Neural progenitor cell (in vitro differentiated cells): ENCODE data around the gene WNT9A. TPM values are rescaled to one million over a fixed set of nuclear protein-coding genes. Genes with fewer than 3 reads are reported as not detected.

ENCODE experiments used
- DNase-seq: peaks from one replicate; pipeline ENCODE4 v3.0.0-alpha.2; 2016; ENCODE audit warnings: low spot score
- H2AFZ ChIP-seq: fragments of 200-600 bp; sonication (generic); replicated peaks from 2 replicates; pipeline ENCODE4 v1.6.1; 2016; ENCODE audit warnings: antibody characterized with exemption
- H3F3A ChIP-seq: fragments of 200-600 bp; sonication (generic); 2 replicates; pipeline ENCODE4 v1.6.1; 2016; ENCODE audit warnings: antibody characterized with exemption, low read depth
- H3K27ac ChIP-seq: fragments of 200-600 bp; sonication (generic); 2 replicates; pipeline ENCODE4 v1.5.1; 2016; ENCODE audit warnings: mild to moderate bottlenecking
- H3K27me3 ChIP-seq: fragments of 200-600 bp; sonication (generic); 2 replicates; pipeline ENCODE4 v1.6.1; 2016; ENCODE audit warnings: mild to moderate bottlenecking, moderate library complexity
- H3K36me3 ChIP-seq: fragments of 200-600 bp; sonication (generic); 2 replicates; pipeline ENCODE4 v1.5.1; 2016
- H3K4me1 ChIP-seq: fragments of 200-600 bp; sonication (generic); 2 replicates; pipeline ENCODE4 v1.6.1; 2016; ENCODE audit warnings: mixed run types
- H3K4me2 ChIP-seq: fragments of 200-600 bp; sonication (generic); 2 replicates; pipeline ENCODE4 v1.6.1; 2016
- H3K4me3 ChIP-seq: fragments of 200-600 bp; sonication (generic); 2 replicates; pipeline ENCODE4 v1.5.1; 2016
- H3K79me2 ChIP-seq: fragments of 200-600 bp; sonication (generic); 2 replicates; pipeline ENCODE4 v1.6.1; 2016; ENCODE audit warnings: low read depth
- H3K9ac ChIP-seq: fragments of 200-600 bp; sonication (generic); 2 replicates; pipeline ENCODE4 v1.6.1; 2016
- H3K9me3 ChIP-seq: fragments of 200-600 bp; sonication (generic); 2 replicates; pipeline ENCODE4 v1.5.1; 2016; ENCODE audit warnings: low read depth
- H4K20me1 ChIP-seq: fragments of 200-600 bp; sonication (generic); 2 replicates; pipeline ENCODE4 v1.6.1; 2016; ENCODE audit warnings: low read depth
- H3K27ac Mint-ChIP-seq: 3 replicates; pipeline ENCODE4 v1.8.0; 2021; ENCODE audit warnings: mixed read lengths
- H3K27me3 Mint-ChIP-seq: 2 replicates; pipeline ENCODE4 v1.8.0; 2022; ENCODE audit warnings: low read depth, mild to moderate bottlenecking, inconsistent platforms, moderate library complexity, mixed read lengths; ENCODE audit not compliant: insufficient read depth
- H3K36me3 Mint-ChIP-seq: 3 replicates; pipeline ENCODE4 v1.8.0; 2021; ENCODE audit warnings: mixed read lengths
- H3K4me1 Mint-ChIP-seq: 3 replicates; pipeline ENCODE4 v1.8.0; 2021; ENCODE audit warnings: mixed read lengths
- H3K4me3 Mint-ChIP-seq: 3 replicates; pipeline ENCODE4 v1.8.0; 2021; ENCODE audit warnings: mild to moderate bottlenecking, moderate library complexity, mixed read lengths
- H3K9me3 Mint-ChIP-seq: 3 replicates; pipeline ENCODE4 v1.8.0; 2020; ENCODE audit warnings: mixed read lengths
- EZH2 ChIP-seq: fragments of 200-600 bp; sonication (generic); IDR thresholded peaks from 2 replicates; pipeline ENCODE4 v1.6.1; 2017; ENCODE audit warnings: antibody characterized with exemption, mild to moderate bottlenecking, moderate library complexity
- EZH2phosphoT487 ChIP-seq: fragments of 200-600 bp; sonication (generic); IDR thresholded peaks from 2 replicates; pipeline ENCODE4 v1.6.1; 2017; ENCODE audit warnings: antibody characterized with exemption
- total RNA-seq: library from RNA; depleted of rRNA; stranded (reverse); fragments of >200 nt; gene quantifications from 2 replicates; pipeline ENCODE4 v1.2.3, GENCODE V29; 2015; ENCODE audit warnings: low replicate concordance
- TF ChIP-seq, protein P1 (sequence below): fragments of 200-600 bp; sonication (generic); IDR thresholded peaks from 2 replicates; pipeline ENCODE4 v1.5.1; 2017; ENCODE audit warnings: antibody characterized with exemption, mild to moderate bottlenecking

The WNT9A gene
- total RNA-seq, 1 donor from 2014 or later: 1.4 TPM

DNA sequence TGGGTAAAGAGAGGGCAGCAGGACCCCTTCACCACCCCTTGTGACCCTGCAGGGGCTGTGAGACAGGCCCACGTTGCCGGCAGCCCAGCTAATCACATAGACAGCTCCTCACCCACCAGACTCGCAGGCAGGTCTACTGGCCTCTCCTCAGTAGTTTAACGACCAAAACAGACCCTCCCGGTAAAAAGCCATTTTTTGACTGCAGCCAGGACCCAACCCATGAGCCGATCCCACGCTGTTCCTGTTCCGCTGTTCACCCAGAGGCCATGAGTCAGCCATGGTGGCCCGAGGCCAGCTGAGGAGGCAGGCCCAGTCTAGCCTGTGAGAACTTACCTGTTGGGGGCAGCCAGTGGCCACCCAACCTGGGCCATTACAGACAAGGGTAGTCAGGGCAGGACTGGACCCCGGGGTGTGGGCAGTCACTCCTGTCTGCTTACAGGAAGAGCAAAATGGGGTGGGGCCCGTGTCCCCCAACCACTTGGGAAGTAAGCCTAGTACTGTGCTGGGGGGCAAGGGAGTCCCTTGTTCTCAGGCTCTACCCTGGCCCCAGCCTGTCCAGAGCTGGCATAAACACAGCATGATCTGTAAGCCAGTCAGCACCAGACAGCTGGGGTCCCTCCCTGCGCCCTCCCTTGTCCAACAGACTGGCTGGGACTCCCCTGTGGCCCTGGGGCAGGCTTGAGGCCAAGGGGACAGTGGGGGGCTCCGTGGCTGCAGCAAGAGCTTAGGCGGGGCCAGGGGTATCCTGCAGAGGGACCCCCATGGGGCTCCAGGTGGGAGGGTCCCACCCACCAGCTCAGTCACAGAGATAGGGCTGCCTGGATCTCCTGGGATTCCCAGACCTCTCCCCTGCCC is 61.9 kb downstream of the WNT9A start:
- Histone ChIP-seq H2AFZ (no peak overlapping the region), H3K4me3 (no peak overlapping the region), H4K20me1 (no peaks in the 10 kb centered on the region), H3K27me3 (no peaks in the 10 kb centered on the region), H3K9ac (no peak overlapping the region), H3K9me3 (no peaks in the 10 kb centered on the region), H3K79me2 (no peaks in the 10 kb centered on the region), H3F3A (no peaks in the 10 kb centered on the region), H3K27ac (no peak overlapping the region), H3K36me3 (no peaks in the 10 kb centered on the region), H3K4me1 (peaks cover 29% of the 10 kb centered on the region), H3K4me2 (peak overlapping the region; percentile 66)
- Mint-ChIP-seq H3K4me1 (peaks cover 11% of the 10 kb centered on the region), H3K4me3 (peak overlapping the region; percentile 67), H3K27ac (peak overlapping the region; percentile 53), H3K36me3 (no peaks in the 10 kb centered on the region), H3K27me3 (peaks cover 8% of the 10 kb centered on the region), H3K9me3 (peaks cover 2% of the 10 kb centered on the region)
- no peak for DNase-seq
- TF ChIP-seq, protein P1, sequence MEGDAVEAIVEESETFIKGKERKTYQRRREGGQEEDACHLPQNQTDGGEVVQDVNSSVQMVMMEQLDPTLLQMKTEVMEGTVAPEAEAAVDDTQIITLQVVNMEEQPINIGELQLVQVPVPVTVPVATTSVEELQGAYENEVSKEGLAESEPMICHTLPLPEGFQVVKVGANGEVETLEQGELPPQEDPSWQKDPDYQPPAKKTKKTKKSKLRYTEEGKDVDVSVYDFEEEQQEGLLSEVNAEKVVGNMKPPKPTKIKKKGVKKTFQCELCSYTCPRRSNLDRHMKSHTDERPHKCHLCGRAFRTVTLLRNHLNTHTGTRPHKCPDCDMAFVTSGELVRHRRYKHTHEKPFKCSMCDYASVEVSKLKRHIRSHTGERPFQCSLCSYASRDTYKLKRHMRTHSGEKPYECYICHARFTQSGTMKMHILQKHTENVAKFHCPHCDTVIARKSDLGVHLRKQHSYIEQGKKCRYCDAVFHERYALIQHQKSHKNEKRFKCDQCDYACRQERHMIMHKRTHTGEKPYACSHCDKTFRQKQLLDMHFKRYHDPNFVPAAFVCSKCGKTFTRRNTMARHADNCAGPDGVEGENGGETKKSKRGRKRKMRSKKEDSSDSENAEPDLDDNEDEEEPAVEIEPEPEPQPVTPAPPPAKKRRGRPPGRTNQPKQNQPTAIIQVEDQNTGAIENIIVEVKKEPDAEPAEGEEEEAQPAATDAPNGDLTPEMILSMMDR: no peak
- TF ChIP-seq EZH2phosphoT487 (no peak), EZH2 (no peak)

GRCh38 chr1:227885135-227885647 is 62.5 kb downstream of the WNT9A start:
- Mint-ChIP-seq H3K9me3 (peaks cover 2% of the 10 kb centered on the region), H3K4me1 (peaks cover 11% of the 10 kb centered on the region), H3K4me3 (peak overlapping the region; percentile 67), H3K27ac (peak overlapping the region; percentile 53), H3K36me3 (no peaks in the 10 kb centered on the region), H3K27me3 (peaks cover 4% of the 10 kb centered on the region)
- Histone ChIP-seq H3K36me3 (no peaks in the 10 kb centered on the region), H3K4me2 (no peak overlapping the region), H3K27ac (no peak overlapping the region), H3K79me2 (no peaks in the 10 kb centered on the region), H3K9ac (no peak overlapping the region), H3K4me1 (peaks cover 29% of the 10 kb centered on the region), H3K9me3 (no peaks in the 10 kb centered on the region), H3K4me3 (no peak overlapping the region), H2AFZ (no peak overlapping the region), H3F3A (no peaks in the 10 kb centered on the region), H4K20me1 (no peaks in the 10 kb centered on the region), H3K27me3 (no peaks in the 10 kb centered on the region)
- TF ChIP-seq EZH2 (no peak), EZH2phosphoT487 (no peak)
- TF ChIP-seq, protein P1: no peak
- DNase-seq: no peak

- no peak for DNase-seq
- H4K20me1 ChIP-seq: no peaks in the 10 kb centered on the region
- no peaks in the 10 kb centered on the region for H3K36me3 ChIP-seq
- no peaks in the 10 kb centered on the region for H3K79me2 ChIP-seq
- peaks cover 2% of the 10 kb centered on the region for H3K9me3 Mint-ChIP-seq
- H3K4me2 ChIP-seq: no peak overlapping the region
- peaks cover 29% of the 10 kb centered on the region for H3K4me1 ChIP-seq
- no peak overlapping the region for H3K4me3 ChIP-seq
- H3K9ac ChIP-seq: no peak overlapping the region
- H3K4me3 Mint-ChIP-seq: no peak overlapping the region
- no peaks in the 10 kb centered on the region for H3K36me3 Mint-ChIP-seq
- no peak overlapping the region for H3K27ac Mint-ChIP-seq
- peaks cover 2% of the 10 kb centered on the region for H3K27me3 ChIP-seq
- TF ChIP-seq EZH2: no peak
- no peak overlapping the region for H3K27ac ChIP-seq
- no peaks in the 10 kb centered on the region for H3K9me3 ChIP-seq
- peaks cover 2% of the 10 kb centered on the region for H3K27me3 Mint-ChIP-seq
- no peaks in the 10 kb centered on the region for H3F3A ChIP-seq
- H3K4me1 Mint-ChIP-seq: peaks cover 11% of the 10 kb centered on the region
- H2AFZ ChIP-seq: no peak overlapping the region
These were observed 63.2 kb downstream of the WNT9A start for GRCh38 chr1:227884370-227885134.
